ENCODE data around the gene MOXD1.

DNA sequence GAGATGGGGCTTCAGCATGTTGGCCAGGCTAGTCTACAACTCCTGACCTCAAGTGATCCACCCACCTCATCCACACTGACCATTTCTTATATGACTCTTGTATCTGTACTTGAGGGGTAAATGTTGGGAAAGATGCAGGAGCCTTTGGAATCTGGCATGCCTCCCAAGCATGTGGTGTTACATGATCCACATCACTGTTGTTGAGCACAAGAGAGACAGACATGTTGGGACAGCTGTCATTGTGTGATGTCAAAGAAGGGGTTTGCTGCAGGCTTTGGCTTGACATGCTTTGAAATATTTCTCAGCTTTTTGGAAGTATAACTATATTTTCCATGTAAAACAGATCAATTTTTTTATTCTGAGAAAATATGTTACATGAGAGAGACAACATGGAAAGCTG is 139.9 kb downstream of the MOXD1 start:
- TF ChIP-seq, protein P1, sequence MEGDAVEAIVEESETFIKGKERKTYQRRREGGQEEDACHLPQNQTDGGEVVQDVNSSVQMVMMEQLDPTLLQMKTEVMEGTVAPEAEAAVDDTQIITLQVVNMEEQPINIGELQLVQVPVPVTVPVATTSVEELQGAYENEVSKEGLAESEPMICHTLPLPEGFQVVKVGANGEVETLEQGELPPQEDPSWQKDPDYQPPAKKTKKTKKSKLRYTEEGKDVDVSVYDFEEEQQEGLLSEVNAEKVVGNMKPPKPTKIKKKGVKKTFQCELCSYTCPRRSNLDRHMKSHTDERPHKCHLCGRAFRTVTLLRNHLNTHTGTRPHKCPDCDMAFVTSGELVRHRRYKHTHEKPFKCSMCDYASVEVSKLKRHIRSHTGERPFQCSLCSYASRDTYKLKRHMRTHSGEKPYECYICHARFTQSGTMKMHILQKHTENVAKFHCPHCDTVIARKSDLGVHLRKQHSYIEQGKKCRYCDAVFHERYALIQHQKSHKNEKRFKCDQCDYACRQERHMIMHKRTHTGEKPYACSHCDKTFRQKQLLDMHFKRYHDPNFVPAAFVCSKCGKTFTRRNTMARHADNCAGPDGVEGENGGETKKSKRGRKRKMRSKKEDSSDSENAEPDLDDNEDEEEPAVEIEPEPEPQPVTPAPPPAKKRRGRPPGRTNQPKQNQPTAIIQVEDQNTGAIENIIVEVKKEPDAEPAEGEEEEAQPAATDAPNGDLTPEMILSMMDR (IDR thresholded peaks at IDR 0.05), result no peak
- no peak for TF ChIP-seq POLR2AphosphoS5 (IDR thresholded peaks at IDR 0.05)

Measured in stomach (tissue), 4 donors.